ENCODE results near the gene KIAA0513. TPM values are rescaled to one million over a fixed set of nuclear protein-coding genes. Genes with fewer than 3 reads are reported as not detected.

The KIAA0513 gene
- total and polyA plus RNA-seq, 2 of the 13 experiments (the other 11 are each of a cell fraction or from before 2014, with no cell fraction given), result 1.8 TPM

DNA sequence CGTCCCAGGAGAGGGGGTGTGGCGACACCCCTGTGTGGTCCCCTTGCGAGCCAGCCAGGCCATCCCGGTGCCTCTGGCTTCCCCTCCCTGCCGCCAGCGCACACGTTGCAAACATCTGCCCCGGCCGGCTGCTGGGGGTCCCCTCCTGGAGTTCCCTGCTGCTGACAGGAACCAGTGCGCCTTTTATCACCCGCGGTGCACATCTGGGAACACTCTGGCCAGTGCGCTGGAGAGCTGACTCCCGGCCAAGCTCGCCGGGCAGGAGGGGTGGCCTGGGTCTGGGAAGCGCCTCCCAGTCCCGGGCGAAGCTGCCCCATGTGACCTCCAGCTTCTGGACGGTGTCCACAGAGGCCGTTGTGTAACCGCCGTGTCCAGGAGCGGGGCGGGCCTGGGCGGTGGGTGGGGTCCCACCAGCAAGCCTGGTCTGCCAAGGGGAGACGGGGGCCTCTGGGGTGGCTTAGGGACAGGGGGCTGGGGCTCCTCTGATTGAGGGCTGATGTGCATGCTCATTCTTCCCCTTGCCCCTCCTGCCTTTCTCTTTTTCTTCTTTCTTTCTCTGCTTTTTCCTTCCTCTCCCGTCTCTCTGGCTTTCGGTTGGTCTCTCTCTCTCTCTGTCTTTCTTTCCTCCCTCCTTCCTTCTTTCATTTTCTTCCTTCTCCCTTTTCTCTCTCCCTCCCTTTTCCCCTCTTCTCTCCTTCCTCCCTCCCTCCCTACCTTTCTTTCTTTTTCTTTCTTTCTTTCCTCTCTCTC is 109.9 kb downstream of the KIAA0513 start (continued):
- TF ChIP-seq SAFB2 (CRISPR knock-in tag; IDR thresholded peaks at IDR 0.05; ENCODE audit: borderline replicate concordance, low read depth) (peak; percentile 20), ZNF549 (CRISPR knock-in tag; IDR thresholded peaks at IDR 0.05) (peak; percentile 22; the same call in 1 of the 2 replicates), ZBTB1 (CRISPR knock-in tag; IDR thresholded peaks at IDR 0.05; ENCODE audit: borderline replicate concordance) (0 out of 2 replicates have a peak, but pooled peaks have one; percentile 7), ZBTB34 (CRISPR knock-in tag; IDR thresholded peaks at IDR 0.05) (0 out of 2 replicates have a peak, but pooled peaks have one; percentile 26), SKI (IDR thresholded peaks at IDR 0.05; ENCODE audit: partially characterized antibody) (peak; percentile 30), SRF (IDR thresholded peaks at IDR 0.05; ENCODE audit: low read depth, low read length) (no peak), KDM4B (CRISPR knock-in tag; IDR thresholded peaks at IDR 0.05) (peak; percentile 89), RNF2 (conservative IDR thresholded peaks at IDR 0.05; ENCODE audit: low read depth) (no peak), ZFYVE20 (CRISPR knock-in tag; IDR thresholded peaks at IDR 0.05; ENCODE audit: borderline replicate concordance, low read depth) (0 out of 2 replicates have a peak, but pooled peaks have one; percentile 55), ZNF770 (CRISPR knock-in tag; IDR thresholded peaks at IDR 0.05) (no peak; the same call in 1 of the 2 replicates), SOX6 (IDR thresholded peaks at IDR 0.05) (no peak), SOX6 (CRISPR knock-in tag; IDR thresholded peaks at IDR 0.05) (peak; percentile 72; the same call in 1 of the 2 replicates), DMAP1 (CRISPR knock-in tag; IDR thresholded peaks at IDR 0.05) (peak; percentile 58), ZNF839 (CRISPR knock-in tag; IDR thresholded peaks at IDR 0.05; ENCODE audit: borderline replicate concordance) (peak; percentile 44; the same call in 1 of the 2 replicates), STAG1 (CRISPR knock-in tag; IDR thresholded peaks at IDR 0.05) (peak; percentile 43; the same call in 1 of the 2 replicates), ZNF547 (CRISPR knock-in tag; IDR thresholded peaks at IDR 0.05) (peak; percentile 37), ZNF564 (CRISPR knock-in tag; IDR thresholded peaks at IDR 0.05) (peak; percentile 84; the same call in 1 of the 2 replicates), MAZ (IDR thresholded peaks at IDR 0.05; ENCODE audit: borderline replicate concordance, low read depth, low read length) (peak; percentile 57; the same call in 1 of the 2 replicates), MAZ (CRISPR knock-in tag; IDR thresholded peaks at IDR 0.05; ENCODE audit: low read depth) (peak; percentile 86), KDM5B (CRISPR knock-in tag; IDR thresholded peaks at IDR 0.05; ENCODE audit: borderline replicate concordance) (peak; percentile 94), ZFP36L2 (CRISPR knock-in tag; IDR thresholded peaks at IDR 0.05) (peak; percentile 54; the same call in 1 of the 2 replicates)
- TF ChIP-seq, protein P1, sequence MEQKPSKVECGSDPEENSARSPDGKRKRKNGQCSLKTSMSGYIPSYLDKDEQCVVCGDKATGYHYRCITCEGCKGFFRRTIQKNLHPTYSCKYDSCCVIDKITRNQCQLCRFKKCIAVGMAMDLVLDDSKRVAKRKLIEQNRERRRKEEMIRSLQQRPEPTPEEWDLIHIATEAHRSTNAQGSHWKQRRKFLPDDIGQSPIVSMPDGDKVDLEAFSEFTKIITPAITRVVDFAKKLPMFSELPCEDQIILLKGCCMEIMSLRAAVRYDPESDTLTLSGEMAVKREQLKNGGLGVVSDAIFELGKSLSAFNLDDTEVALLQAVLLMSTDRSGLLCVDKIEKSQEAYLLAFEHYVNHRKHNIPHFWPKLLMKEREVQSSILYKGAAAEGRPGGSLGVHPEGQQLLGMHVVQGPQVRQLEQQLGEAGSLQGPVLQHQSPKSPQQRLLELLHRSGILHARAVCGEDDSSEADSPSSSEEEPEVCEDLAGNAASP (CRISPR knock-in tag; IDR thresholded peaks at IDR 0.05; ENCODE audit: borderline replicate concordance), result peak; percentile 97
- TF ChIP-seq, protein P2, sequence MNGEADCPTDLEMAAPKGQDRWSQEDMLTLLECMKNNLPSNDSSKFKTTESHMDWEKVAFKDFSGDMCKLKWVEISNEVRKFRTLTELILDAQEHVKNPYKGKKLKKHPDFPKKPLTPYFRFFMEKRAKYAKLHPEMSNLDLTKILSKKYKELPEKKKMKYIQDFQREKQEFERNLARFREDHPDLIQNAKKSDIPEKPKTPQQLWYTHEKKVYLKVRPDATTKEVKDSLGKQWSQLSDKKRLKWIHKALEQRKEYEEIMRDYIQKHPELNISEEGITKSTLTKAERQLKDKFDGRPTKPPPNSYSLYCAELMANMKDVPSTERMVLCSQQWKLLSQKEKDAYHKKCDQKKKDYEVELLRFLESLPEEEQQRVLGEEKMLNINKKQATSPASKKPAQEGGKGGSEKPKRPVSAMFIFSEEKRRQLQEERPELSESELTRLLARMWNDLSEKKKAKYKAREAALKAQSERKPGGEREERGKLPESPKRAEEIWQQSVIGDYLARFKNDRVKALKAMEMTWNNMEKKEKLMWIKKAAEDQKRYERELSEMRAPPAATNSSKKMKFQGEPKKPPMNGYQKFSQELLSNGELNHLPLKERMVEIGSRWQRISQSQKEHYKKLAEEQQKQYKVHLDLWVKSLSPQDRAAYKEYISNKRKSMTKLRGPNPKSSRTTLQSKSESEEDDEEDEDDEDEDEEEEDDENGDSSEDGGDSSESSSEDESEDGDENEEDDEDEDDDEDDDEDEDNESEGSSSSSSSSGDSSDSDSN (CRISPR knock-in tag; IDR thresholded peaks at IDR 0.05), result peak; percentile 83

All from HepG2 (cell line).